GM23248 (cell line): ENCODE data around the gene PODXL.

Experiments
- EZH2 ChIP-seq: fragments of 200-600 bp; sonication (generic); IDR thresholded peaks from 2 replicates; pipeline ENCODE4 v1.6.1; 2018; ENCODE audit warnings: antibody characterized with exemption, mild to moderate bottlenecking; ENCODE audit not compliant: insufficient read depth, poor library complexity, severe bottlenecking
- EZH2phosphoT487 ChIP-seq: fragments of 200-600 bp; sonication (generic); IDR thresholded peaks from 2 replicates; pipeline ENCODE4 v1.6.1; 2018; ENCODE audit warnings: antibody characterized with exemption, moderate library complexity, mild to moderate bottlenecking, low read depth; ENCODE audit not compliant: insufficient read depth

DNA sequence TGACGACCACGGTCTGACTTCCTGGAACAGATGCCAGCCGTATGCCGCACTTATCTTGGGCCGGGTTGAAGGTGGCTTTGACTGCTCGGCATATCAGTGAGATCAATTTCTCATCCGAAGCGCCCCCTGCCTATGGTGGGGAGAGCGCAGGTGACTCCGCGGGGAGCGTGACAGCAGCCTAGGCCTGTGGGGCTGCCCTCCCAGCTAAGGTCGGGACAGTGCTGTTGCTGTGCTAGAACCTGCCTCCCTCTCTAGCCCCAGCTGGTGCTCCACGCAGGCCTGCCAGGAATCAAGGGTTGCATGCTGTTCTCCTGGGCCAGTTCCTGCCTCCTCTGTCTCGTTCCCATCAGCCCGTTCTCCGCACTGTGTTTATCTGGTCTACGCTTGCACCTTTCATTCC lies 49.8 kb downstream of the PODXL start:
- no peak for TF ChIP-seq EZH2phosphoT487
- no peak for TF ChIP-seq EZH2
